GM18951 (cell line): Measurements from ENCODE around the gene GPATCH3.
"Not testable (repeated sequence)": the region's sequence is repeated elsewhere in the genome, so short reads cannot be mapped to it uniquely, and the experiment has no call there.

ENCODE experiments used
- POLR2A ChIP-seq: IDR thresholded peaks from 4 replicates; pipeline ENCODE4 v1.6.1; 2011; ENCODE audit warnings: mild to moderate bottlenecking; ENCODE audit not compliant: insufficient read length, insufficient read depth; ENCODE audit errors: extremely low read depth
- in situ Hi-C: fragments of 300-500 bp; cut with MboI; formaldehyde crosslinking; loops from one replicate; pipeline ENCODE4 v1.12.0; 2022; ENCODE audit warnings: low sequenced_read_pairs, mixed read lengths, inconsistent platforms; ENCODE audit not compliant: unreplicated experiment

Gene GPATCH3

GRCh38 chr1:26907071-26907917 lies 7.0 kb upstream of the GPATCH3 start:
- in situ Hi-C loops, result no loop called here
- no peak for TF ChIP-seq POLR2A

GRCh38 chr1:26900815-26901511 lies 696 bp upstream of the GPATCH3 start:
- in situ Hi-C loops, result no loop called here

GRCh38 chr1:26897351-26897750 lies 2.9 kb downstream of the GPATCH3 start:
- in situ Hi-C loops, result no loop called here
- no peak for TF ChIP-seq POLR2A

More at GRCh38 chr1:26900815-26901511, 696 bp upstream of the GPATCH3 start:
- no peak for TF ChIP-seq POLR2A

GRCh38 chr1:26894263-26894662 lies 6.0 kb downstream of the GPATCH3 start:
- in situ Hi-C loops, result no loop called here
- no peak for TF ChIP-seq POLR2A

- in situ Hi-C loops, result no loop called here
- no peak for TF ChIP-seq POLR2A
Measured at GRCh38 chr1:26890467-26890796, 9.8 kb downstream of the GPATCH3 start.

- in situ Hi-C loops, result no loop called here
- TF ChIP-seq POLR2A, result peak; percentile 86
Measured at GRCh38 chr1:26889551-26890466, 10.5 kb downstream of the GPATCH3 start, which contains the start of gene GPN2. Gene GPN2, minus strand, starts transcription at chr1:26890283. Its CDS starts 187 bp downstream, at chr1:26890096.

- in situ Hi-C loops, result no loop called here
- no peak for TF ChIP-seq POLR2A
Measured at GRCh38 chr1:26888231-26888630, 12.0 kb downstream of the GPATCH3 start.

- in situ Hi-C loops, result no loop called here
- no peak for TF ChIP-seq POLR2A
Measured at GRCh38 chr1:26887125-26887524, 13.1 kb downstream of the GPATCH3 start.

GRCh38 chr1:26882696-26883463 lies 17.4 kb downstream of the GPATCH3 start:
- TF ChIP-seq POLR2A, result no peak
- in situ Hi-C loops, result no loop called here

GRCh38 chr1:26881611-26882010 lies 18.7 kb downstream of the GPATCH3 start:
- in situ Hi-C loops, result not testable (repeated sequence)

GRCh38 chr1:26879793-26880192 lies 20.5 kb downstream of the GPATCH3 start:
- TF ChIP-seq POLR2A, result no peak
- in situ Hi-C loops, result no loop called here

- in situ Hi-C loops, result no loop called here
- TF ChIP-seq POLR2A, result no peak
Measured at GRCh38 chr1:26877326-26877725, 22.9 kb downstream of the GPATCH3 start.
